ELR (cell line): ENCODE data around the gene CDK17.
"Not testable (repeated sequence)": the region's sequence is repeated elsewhere in the genome, so short reads cannot be mapped to it uniquely, and the experiment has no call there.

Experiments
- DNase-seq: peaks from one replicate; pipeline ENCODE4 v3.0.0-alpha.2; 2015; ENCODE audit warnings: low read depth

Gene CDK17

GRCh38 chr12:96399919-96400630 lies at the start of gene CDK17:
TSS of gene CDK17 (minus strand) at chr12:96400439. CDS start at chr12:96334836, 65,603 bp downstream.
- peak; percentile 88 for DNase-seq

DNA sequence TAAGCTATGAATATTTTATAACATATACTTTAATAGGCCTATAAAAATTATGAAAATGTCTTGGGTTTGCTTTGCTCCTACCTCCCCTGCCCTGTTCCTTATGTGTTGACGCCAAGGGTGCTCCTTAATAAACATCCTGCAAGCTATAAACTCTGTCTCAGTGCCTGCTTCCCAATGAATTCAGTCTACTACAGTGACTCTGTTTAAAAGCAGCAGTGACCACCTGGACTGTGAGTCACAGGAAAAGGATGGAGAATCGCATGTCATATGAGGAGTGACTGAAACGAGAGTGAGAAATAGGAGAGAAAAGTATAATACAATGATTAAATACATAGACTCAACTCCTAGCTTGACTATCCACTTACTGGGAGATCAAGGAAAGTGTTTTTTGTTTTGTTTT lies 48.1 kb upstream of the CDK17 start:
- peak; percentile 93 for DNase-seq

DNA sequence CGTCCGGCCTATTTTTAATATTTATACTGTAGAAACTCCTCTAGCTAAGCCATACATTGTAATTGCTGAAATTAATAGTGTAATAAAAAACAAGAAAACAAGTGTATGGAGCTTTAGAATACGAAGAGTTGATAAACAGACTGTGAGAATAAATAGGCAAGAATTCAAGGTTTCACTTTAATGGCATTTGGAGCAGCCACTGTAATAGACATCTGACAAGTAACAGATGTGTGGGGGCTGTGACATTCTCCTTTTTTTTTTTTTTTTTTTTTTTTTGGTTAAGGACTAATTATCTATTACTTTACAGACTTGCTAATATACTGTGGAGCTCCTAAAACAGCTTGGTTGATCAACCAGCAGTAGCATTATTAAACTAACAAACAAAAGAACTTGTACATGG lies 47.0 kb upstream of the CDK17 start:
- DNase-seq, result no peak

- peak; percentile 99 for DNase-seq
Observed at GRCh38 chr12:96445691-96446583, 45.7 kb upstream of the CDK17 start.

DNA sequence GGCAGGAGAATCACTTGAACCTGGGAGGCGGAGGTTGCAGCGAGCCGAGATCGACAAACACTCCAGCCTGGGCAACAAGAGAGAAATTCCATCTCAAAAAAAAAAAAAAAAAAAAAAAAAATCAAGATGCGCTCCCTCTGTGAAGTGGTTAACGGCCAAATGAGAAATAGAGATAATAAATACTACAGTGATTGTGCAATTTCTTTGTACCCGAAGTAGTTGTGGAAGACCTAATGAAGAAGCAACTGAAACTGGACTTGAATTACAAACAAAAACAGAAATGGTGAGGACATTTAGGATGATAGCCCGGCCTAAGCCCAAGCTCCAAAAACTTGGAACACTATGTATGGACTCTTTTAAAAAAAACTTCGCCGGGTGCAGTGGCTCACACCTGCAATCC lies 44.2 kb upstream of the CDK17 start:
- DNase-seq, result no peak

- no peak for DNase-seq
Observed at GRCh38 chr12:96442906-96443305, 42.7 kb upstream of the CDK17 start.

DNA sequence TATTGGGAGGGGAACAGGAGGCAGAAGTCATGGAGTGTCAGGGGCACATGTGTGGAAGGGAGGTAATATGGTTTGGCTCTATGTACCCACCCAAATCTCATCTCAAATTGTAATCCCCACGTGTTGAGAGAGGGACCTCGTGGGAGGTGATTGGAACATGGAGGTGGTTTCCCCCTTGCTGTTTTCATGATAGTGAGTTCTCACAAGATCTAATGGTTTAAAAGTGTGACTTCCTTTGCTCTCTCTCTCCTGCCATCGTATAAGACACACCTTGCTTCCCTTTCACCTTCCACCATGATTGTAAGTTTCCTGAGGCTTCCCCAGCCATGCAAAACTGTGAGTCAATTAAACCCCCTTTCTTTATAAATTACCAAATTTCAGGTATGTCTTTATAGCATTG lies 41.6 kb upstream of the CDK17 start:
- DNase-seq, result no peak

DNA sequence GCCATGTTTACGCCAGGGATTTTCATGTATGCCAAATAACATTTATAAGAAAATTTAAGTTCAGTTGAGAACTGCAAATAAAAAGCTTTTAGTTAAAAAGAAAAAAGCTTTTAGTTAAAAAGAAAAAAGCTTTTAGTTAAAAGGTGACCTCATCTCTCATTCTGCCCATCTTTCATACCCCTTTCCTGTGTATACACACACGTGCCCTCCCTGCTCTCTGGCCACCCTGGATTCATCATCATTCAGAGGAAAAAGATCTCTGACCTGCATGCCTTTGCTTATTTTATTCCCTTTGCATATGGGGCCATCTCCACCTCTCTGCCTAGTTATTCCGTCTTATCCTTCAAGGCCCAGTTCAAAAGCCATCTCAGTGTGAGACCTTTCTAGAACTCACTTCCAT lies 38.1 kb upstream of the CDK17 start:
- peak; percentile 64 for DNase-seq

- DNase-seq, result no peak
Observed at GRCh38 chr12:96437171-96437445, 36.9 kb upstream of the CDK17 start.

GRCh38 chr12:96436366-96437170 lies 36.3 kb upstream of the CDK17 start:
- DNase-seq, result no peak

GRCh38 chr12:96434107-96434506 lies 33.9 kb upstream of the CDK17 start:
- DNase-seq, result peak; percentile 93

DNA sequence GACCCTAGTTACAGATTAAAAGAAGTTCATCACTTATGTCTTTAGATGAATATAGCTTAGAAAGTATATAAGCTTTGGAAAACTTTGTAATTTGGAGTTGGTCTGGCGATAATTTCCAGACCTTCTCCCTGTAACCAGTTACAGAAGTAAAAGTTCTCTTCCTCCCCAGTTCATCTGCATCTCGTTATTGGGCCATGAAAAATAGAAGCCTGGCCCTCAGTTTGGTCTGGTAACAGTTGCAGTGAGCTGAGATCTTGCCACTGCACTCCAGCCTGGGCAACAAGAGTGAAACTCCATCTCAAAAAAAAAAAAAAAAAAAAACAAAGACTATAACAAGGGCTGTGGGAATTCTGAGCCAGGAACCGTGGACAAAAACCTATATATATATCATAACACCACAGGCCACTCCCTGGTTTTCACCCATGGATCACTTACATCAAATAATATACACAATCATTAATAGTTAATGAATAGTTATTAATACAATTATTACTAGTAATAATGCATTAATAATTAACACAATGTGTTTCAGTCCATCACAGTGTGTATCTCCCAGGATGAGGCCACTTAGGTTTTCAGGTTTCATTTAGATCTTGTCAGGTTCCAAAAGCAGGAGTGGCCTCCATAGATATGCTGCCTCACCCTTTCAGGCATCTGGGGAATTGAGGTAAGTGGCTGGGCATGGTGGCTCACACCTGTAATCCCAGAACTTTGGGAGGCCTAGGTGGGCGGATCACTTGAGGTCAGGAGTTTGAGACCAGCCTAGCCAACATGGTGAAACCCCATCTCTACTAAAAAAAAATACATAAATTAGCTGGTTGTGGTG lies 32.5 kb upstream of the CDK17 start:
- not testable (repeated sequence) for DNase-seq

- DNase-seq, result peak; percentile 39
Observed at GRCh38 chr12:96431067-96431466, 30.8 kb upstream of the CDK17 start.

GRCh38 chr12:96427269-96427729 lies 27.1 kb upstream of the CDK17 start:
- DNase-seq, result peak; percentile 100

DNA sequence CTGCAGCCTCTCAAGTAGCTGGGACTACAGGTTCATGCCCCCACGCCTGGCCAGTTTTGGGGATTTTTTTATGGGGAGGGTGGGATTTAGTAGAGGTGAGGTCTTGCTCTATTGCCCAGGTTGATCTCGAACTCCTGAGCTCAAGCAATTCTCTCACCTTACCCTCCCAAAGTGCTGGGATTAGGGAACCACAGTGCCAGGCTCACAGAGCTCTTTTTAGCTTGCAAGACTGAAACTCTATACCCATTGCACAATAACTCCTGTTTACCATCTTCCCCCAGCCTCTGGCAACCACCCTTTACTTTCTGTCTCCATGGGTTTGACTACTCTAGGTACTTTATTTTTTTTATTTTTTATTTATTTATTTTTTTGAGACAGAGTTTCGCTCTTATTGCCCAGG lies 25.7 kb upstream of the CDK17 start:
- peak; percentile 65 for DNase-seq

- peak; percentile 94 for DNase-seq
Observed at GRCh38 chr12:96425321-96425720, 25.1 kb upstream of the CDK17 start.

GRCh38 chr12:96424601-96425000 lies 24.4 kb upstream of the CDK17 start:
- DNase-seq, result peak; percentile 65

DNA sequence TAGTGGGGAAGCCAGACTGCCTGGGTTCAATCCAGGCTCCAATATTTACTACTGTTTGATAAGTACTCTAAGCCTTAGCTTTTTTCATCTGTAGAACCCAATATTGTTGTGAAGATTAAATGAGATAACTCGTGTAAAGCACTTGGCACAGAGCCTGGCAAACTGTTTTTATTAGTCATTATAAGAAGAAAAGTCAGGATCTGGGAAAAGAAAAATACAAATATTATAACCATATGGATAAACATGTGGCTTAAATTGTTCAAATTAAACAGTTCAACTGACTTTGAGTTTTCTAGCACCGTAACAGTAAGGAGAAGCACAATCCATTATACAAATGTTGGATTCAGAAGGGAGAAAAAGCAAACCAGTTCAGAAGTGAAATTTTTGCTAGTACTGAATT lies 22.0 kb upstream of the CDK17 start:
- peak; percentile 78 for DNase-seq

GRCh38 chr12:96421014-96421413 lies 20.8 kb upstream of the CDK17 start:
- DNase-seq, result no peak

GRCh38 chr12:96420277-96420835 lies 20.1 kb upstream of the CDK17 start:
- DNase-seq, result no peak

- no peak for DNase-seq
Observed at GRCh38 chr12:96419576-96420276, 19.5 kb upstream of the CDK17 start.
